Esophagus squamous epithelium (tissue), 5 donors: ENCODE data around the gene LRRC8E. TPM values are rescaled to one million over a fixed set of nuclear protein-coding genes. Genes with fewer than 3 reads are reported as not detected.

Experiments
- DNase-seq: peaks from one replicate; lab custom pipeline; 2025; lab: John Stamatoyannopoulos, UW
- H3K27ac ChIP-seq, 4 donors: fragments of 200-600 bp; sonication (generic); one replicate each; pipeline ENCODE4 v1.5.1; 2016 to 2019; ENCODE audit warnings: mild to moderate bottlenecking in 1 of 4
- H3K27me3 ChIP-seq, 4 donors: fragments of 200-600 bp; sonication (generic); 1 replicate in 3 of 4; 2 replicates in 1 of 4; pipeline versions ENCODE4 v1.5.1 to v1.6.0; 2017 to 2021; ENCODE audit warnings: antibody characterized with exemption in 1 of 4
- H3K36me3 ChIP-seq, 3 donors: fragments of 200-600 bp; sonication (generic); one replicate each; pipeline ENCODE4 v1.5.1; 2016 to 2019
- H3K4me1 ChIP-seq, 3 donors: fragments of 200-600 bp; sonication (generic); one replicate each; pipeline ENCODE4 v1.5.1; 2017 to 2019
- H3K4me3 ChIP-seq, 4 donors: fragments of 200-600 bp; sonication (generic); 1 replicate in 3 of 4; 2 replicates in 1 of 4; pipeline ENCODE4 v1.5.1; 2016 to 2019; ENCODE audit warnings: mild to moderate bottlenecking in 2 of 4, moderate library complexity in 1 of 4
- H3K9me3 ChIP-seq, 3 donors: fragments of 200-600 bp; sonication (generic); one replicate each; pipeline ENCODE4 v1.5.1; 2016 to 2019
- CTCF ChIP-seq, 6 experiments: fragments of 450-650 bp in 4 of 6; fragments of 200-600 bp in 2 of 6; sonication (generic) in 2 of 6; IDR thresholded peaks; one replicate each; pipeline ENCODE4 v1.5.1; 2016 to 2019; ENCODE audit warnings: antibody characterized with exemption in 6 of 6, mild to moderate bottlenecking in 4 of 6, moderate library complexity in 4 of 6
- POLR2A ChIP-seq, 4 donors: fragments of 450-650 bp; IDR thresholded peaks; one replicate each; pipeline ENCODE4 v1.6.1; 2017; ENCODE audit warnings: antibody characterized with exemption in 4 of 4, mild to moderate bottlenecking in 4 of 4, moderate library complexity in 3 of 4
- WGBS, 2 donors: methylation state at CpG; one replicate each; pipeline ENCODE4 v1.1.5; 2018; 5-methylcytosine and 5-hydroxymethylcytosine counted together
- intact Hi-C: fragments of 100-400 bp; cut with DNase I; formaldehyde crosslinking; loops from one replicate; pipeline ENCODE4 v1.15.0; 2022
- total RNA-seq, 4 donors: library from RNA; depleted of rRNA; stranded (reverse); fragments of >200 nt; gene quantifications; one replicate each; pipeline ENCODE4 v1.1.0, GENCODE V29; 2016
- donor health status: DM: yes; HTN: yes; CAD: no.

The LRRC8E gene
- total RNA-seq, 4 donors from 2014 or later: 7.6 to 17.0 (median 9.5) TPM

- TF ChIP-seq POLR2A (IDR thresholded peaks at IDR 0.05) (no peak), CTCF (IDR thresholded peaks at IDR 0.05) (no peak)
- DNase-seq: no peak
- intact Hi-C loops: loop anchor here (10.0 kb wide), 1 partner anchor 313 kb away; no protein-coding TSS in a partner anchor
- Histone ChIP-seq H3K27ac (peak overlapping the region in 2 of 4 donors; percentile 96 to 99), H3K27me3 (no peaks in the 10 kb centered on the region), H3K36me3 (peaks cover 11 to 44% (median 17%) of the 10 kb centered on the region in 3 donors), H3K9me3 (no peaks in the 10 kb centered on the region), H3K4me3 (peak overlapping the region in 3 of 4 donors; percentile 82 to 89 (median 84)), H3K4me1 (peaks cover 11 to 41% (median 14%) of the 10 kb centered on the region in 3 donors)
- 69 to 87% methylated on average over 8 to 17 of the region's 19 CpGs for WGBS, 2 donors
These were observed 53.7 kb downstream of the LRRC8E start for GRCh38 chr19:7941895-7942596.

- intact Hi-C loops: loop anchor here (10.0 kb wide), 1 partner anchor 312 kb away; no protein-coding TSS in a partner anchor
These were observed 54.7 kb downstream of the LRRC8E start for GRCh38 chr19:7942981-7943443.

GRCh38 chr19:7943444-7944176, 55.3 kb downstream of the LRRC8E start, which contains the start of gene TIMM44:
TIMM44 (minus strand) TSS chr19:7943666; CDS start chr19:7943651, 15 bp downstream.
- TF ChIP-seq CTCF (IDR thresholded peaks at IDR 0.05) (peak in 1 of 6 experiments; percentile 34), POLR2A (IDR thresholded peaks at IDR 0.05) (peak in 3 of 4 donors; percentile 33 to 65 (median 52))
- H3K9me3 ChIP-seq: no peaks in the 10 kb centered on the region
- peak within 1 kb of the TSS; percentile 82 to 90 (median 86) for H3K4me3 ChIP-seq
- no peaks in the 10 kb centered on the region for H3K27me3 ChIP-seq
- H3K4me1 ChIP-seq: peaks cover 11 to 41% (median 14%) of the 10 kb centered on the region in 3 donors
- intact Hi-C loops: loop anchor here (10.0 kb wide), 1 partner anchor 311 kb away; no protein-coding TSS in a partner anchor
- peak within 1 kb of the TSS; percentile 96 to 99 (median 98) for H3K27ac ChIP-seq
- H3K36me3 ChIP-seq: peaks cover 0 to 29% (median 9%) of the 10 kb centered on the region in 3 donors
- DNase-seq: peak; percentile 96
- WGBS, 2 donors: 0% methylated on average over 2 to 18 of the region's 56 CpGs

More at GRCh38 chr19:7942981-7943443, 54.7 kb downstream of the LRRC8E start:
- no peaks in the 10 kb centered on the region for H3K27me3 ChIP-seq
- H3K36me3 ChIP-seq: peaks cover 2 to 35% (median 9%) of the 10 kb centered on the region in 3 donors
- no peaks in the 10 kb centered on the region for H3K9me3 ChIP-seq
- H3K4me1 ChIP-seq: peaks cover 11 to 41% (median 14%) of the 10 kb centered on the region in 3 donors
- H3K4me3 ChIP-seq: peak overlapping the region; percentile 82 to 90 (median 86)
- WGBS, 2 donors: 4 to 6% methylated on average over 28 to 31 of the region's 33 CpGs
- TF ChIP-seq POLR2A (IDR thresholded peaks at IDR 0.05) (no peak), CTCF (IDR thresholded peaks at IDR 0.05) (no peak)
- DNase-seq: no peak
- H3K27ac ChIP-seq: peak overlapping the region; percentile 96 to 99 (median 98)

GRCh38 chr19:7944177-7944761, 56.0 kb downstream of the LRRC8E start:
- DNase-seq: peak; percentile 45
- H3K9me3 ChIP-seq: no peaks in the 10 kb centered on the region
- H3K36me3 ChIP-seq: peaks cover 0 to 22% (median 9%) of the 10 kb centered on the region in 3 donors
- peak overlapping the region; percentile 82 to 90 (median 86) for H3K4me3 ChIP-seq
- H3K27ac ChIP-seq: peak overlapping the region; percentile 90 to 99 (median 98)
- peaks cover 11 to 41% (median 14%) of the 10 kb centered on the region in 3 donors for H3K4me1 ChIP-seq
- intact Hi-C loops: loop anchor here (10.0 kb wide), 1 partner anchor 311 kb away; no protein-coding TSS in a partner anchor
- H3K27me3 ChIP-seq: no peaks in the 10 kb centered on the region
- TF ChIP-seq POLR2A (IDR thresholded peaks at IDR 0.05) (no peak), CTCF (IDR thresholded peaks at IDR 0.05) (peak; percentile 75 to 91 (median 88))
- WGBS, 2 donors: 21 to 29% methylated on average over 14 to 16 of the region's 18 CpGs
